HepG2 (cell line): ENCODE measurements around the gene ANO9. TPM values are rescaled to one million over a fixed set of nuclear protein-coding genes. Genes with fewer than 3 reads are reported as not detected.
A peak's percentile ranks its signal among the peaks of the same experiment; 100 is the strongest.

ENCODE experiments used
- ATAC-seq: fragments of 200-7000 bp; cut with Tn5 transposase; 3 replicates; pipeline ENCODE4 v1.9.1; 2020; ENCODE audit warnings: mild to moderate bottlenecking, moderate library complexity
- BruUV-seq: library from RNA; stranded (reverse); fragments of 400-500 nt; replicated peaks from 2 replicates; lab custom pipeline; 2021; lab: Mats Ljungman, UMichigan
- CTCF ChIA-PET: fragments of 300-600 bp; formaldehyde crosslinking; extraction: SDS; loops from one replicate; lab custom pipeline; 2021; ENCODE audit warnings: low total read pairs, inconsistent platforms, low intra/inter-chr PET ratio; lab: Yijun Ruan, JAX
- POLR2A ChIA-PET: fragments of 350-600 bp; sonication (Branson Sonifier 250); formaldehyde crosslinking; loops from one replicate; lab custom pipeline; 2020; ENCODE audit warnings: antibody characterized with exemption, inconsistent platforms; lab: Yijun Ruan, JAX
- DNase-seq: peaks from one replicate; pipeline ENCODE4 v3.0.0-alpha.2; 2015; ENCODE audit warnings: low spot score
- FAIRE-seq: peaks from 3 replicates; lab custom pipeline; 2011; peaks lifted over from hg19 to GRCh38; lab: Jason Lieb, UNC
- H2AFZ ChIP-seq: one replicate; pipeline ENCODE4 v1.6.1; 2011; ENCODE audit warnings: low read length, inconsistent platforms
- H3K27ac ChIP-seq: fragments of 300-600 bp; 3 replicates; pipeline ENCODE4 v1.8.0; 2011; ENCODE audit warnings: mixed run types, mild to moderate bottlenecking, mixed read lengths, low read length, inconsistent platforms; ENCODE audit not compliant: insufficient read depth; ENCODE audit errors: extremely low read length
- H3K27me3 ChIP-seq, 2 experiments: fragments of 200-600 bp in 1 of 2; 2 replicates in 1 of 2; 3 replicates in 1 of 2; pipeline versions ENCODE4 v1.6.0 to v1.8.0; 2011; ENCODE audit warnings: low read length in 2 of 2, mild to moderate bottlenecking in 2 of 2, moderate library complexity in 2 of 2, inconsistent platforms in 1 of 2; ENCODE audit not compliant: insufficient read depth in 2 of 2, control insufficient read depth in 1 of 2
- H3K36me3 ChIP-seq, 2 experiments: fragments of 200-600 bp in 1 of 2; replicated peaks in 1 of 2; 2 replicates in 1 of 2; 3 replicates in 1 of 2; pipeline versions ENCODE4 v1.5.1 to v1.8.0; 2011; ENCODE audit warnings: low read length in 2 of 2, inconsistent platforms in 1 of 2; ENCODE audit not compliant: insufficient read depth in 2 of 2, control insufficient read depth in 1 of 2
- H3K4me1 ChIP-seq: 2 replicates; pipeline ENCODE4 v1.5.1; 2012; ENCODE audit warnings: low read length, inconsistent platforms; ENCODE audit not compliant: insufficient read depth
- H3K4me2 ChIP-seq: 2 replicates; pipeline ENCODE4 v1.6.0; 2011; ENCODE audit warnings: low read depth, low read length, inconsistent platforms
- H3K4me3 ChIP-seq, 3 experiments: fragments of 200-600 bp in 1 of 3; sonication (generic), shearing (Covaris generic) in 1 of 3; replicated peaks in 1 of 3; 2 replicates each; pipeline ENCODE4 v1.5.1; 2011 to 2016; ENCODE audit warnings: low read length in 3 of 3, inconsistent platforms in 2 of 3, low read depth in 2 of 3, mild to moderate bottlenecking in 2 of 3, control low read depth in 1 of 3, mixed read lengths in 1 of 3; ENCODE audit not compliant: insufficient read depth in 1 of 3
- H3K79me2 ChIP-seq: one replicate; pipeline ENCODE4 v1.6.1; 2011; ENCODE audit warnings: low read length, inconsistent platforms; ENCODE audit not compliant: insufficient read depth
- H3K9ac ChIP-seq: 2 replicates; pipeline ENCODE4 v1.6.0; 2011; ENCODE audit warnings: mild to moderate bottlenecking, low read depth, low read length, inconsistent platforms; ENCODE audit not compliant: insufficient read depth
- H3K9me3 ChIP-seq: 2 replicates; pipeline ENCODE4 v1.5.1; 2012; ENCODE audit warnings: mild to moderate bottlenecking, low read length
- H4K20me1 ChIP-seq: 2 replicates; pipeline ENCODE4 v1.6.0; 2011; ENCODE audit warnings: inconsistent platforms, mild to moderate bottlenecking, low read length, moderate library complexity; ENCODE audit not compliant: insufficient read depth
- FOXO4 ChIP-seq: sonication (generic); formaldehyde crosslinking; conservative IDR thresholded peaks from 2 replicates; pipeline ENCODE4 v1.8.1; 2023; ENCODE audit warnings: missing genetic modification reagents
- GLI4 ChIP-seq: sonication (generic); formaldehyde crosslinking; IDR thresholded peaks from 2 replicates; pipeline ENCODE4 v1.5.1; 2020; ENCODE audit warnings: missing genetic modification reagents, mild to moderate bottlenecking, moderate library complexity, borderline replicate concordance
- MTF1 ChIP-seq: sonication (generic); formaldehyde crosslinking; IDR thresholded peaks from 2 replicates; pipeline ENCODE4 v1.5.0; 2020; ENCODE audit warnings: missing genetic modification reagents
- NR2C2 ChIP-seq: sonication (generic); formaldehyde crosslinking; IDR thresholded peaks from 2 replicates; pipeline ENCODE4 v1.4.0; 2020; ENCODE audit warnings: missing genetic modification reagents, mild to moderate bottlenecking, moderate library complexity, borderline replicate concordance
- PATZ1 ChIP-seq: sonication (generic); formaldehyde crosslinking; IDR thresholded peaks from 2 replicates; pipeline ENCODE4 v1.4.0; 2020; ENCODE audit warnings: missing genetic modification reagents
- POLR2AphosphoS5 ChIP-seq: IDR thresholded peaks from 2 replicates; pipeline ENCODE4 v1.6.1; 2012; ENCODE audit warnings: low read depth, low read length
- SMARCC2 ChIP-seq: fragments of 450-650 bp; IDR thresholded peaks from 2 replicates; pipeline ENCODE4 v1.6.1; 2017; ENCODE audit warnings: antibody characterized with exemption, mild to moderate bottlenecking
- ZBTB38 ChIP-seq: sonication (generic); formaldehyde crosslinking; IDR thresholded peaks from 2 replicates; pipeline ENCODE4 v1.5.1; 2020; ENCODE audit warnings: mild to moderate bottlenecking, missing genetic modification reagents
- ZNF350 ChIP-seq: sonication (generic); formaldehyde crosslinking; IDR thresholded peaks from 2 replicates; pipeline ENCODE4 v1.4.0; 2020; ENCODE audit warnings: mild to moderate bottlenecking, low read depth, missing genetic modification reagents, borderline replicate concordance
- ZNF446 ChIP-seq: sonication (generic); formaldehyde crosslinking; IDR thresholded peaks from 2 replicates; pipeline ENCODE4 v1.5.0; 2020; ENCODE audit warnings: mild to moderate bottlenecking, missing genetic modification reagents
- ZNF800 ChIP-seq: sonication (generic); formaldehyde crosslinking; IDR thresholded peaks from 2 replicates; pipeline ENCODE4 v1.4.0; 2020; ENCODE audit warnings: missing genetic modification reagents
- WGBS: methylation state at CpG from one replicate; pipeline ENCODE4 v1.1.6; 2017; ENCODE audit warnings: low lambda C conversion rate; 5-methylcytosine and 5-hydroxymethylcytosine counted together
- in situ Hi-C: cut with HindIII; loops from 2 replicates; pipeline ENCODE4 v1.10.0; 2017; ENCODE audit warnings: low pct_unique_long_range_greater_than_20kb; ENCODE audit not compliant: extremely low pct_ligation_motif_present
- intact Hi-C: fragments of 100-400 bp; cut with micrococcal nuclease; formaldehyde crosslinking; loops from one replicate; pipeline ENCODE4 v1.10.0; 2022; ENCODE audit not compliant: unreplicated experiment
- polyA plus RNA-seq, 8 experiments: library from polyadenylated mRNA; depleted of rRNA in 3 of 8; stranded (reverse) in 7 of 8; unstranded in 1 of 8; fragments of >200 nt; fragmentation: Illumina TruSeq in 4 of 8; extraction: Trizol in 4 of 8; gene quantifications; 2 replicates each; pipeline versions ENCODE4 v1.2.1 to v1.2.3, GENCODE V29; 2011 to 2016; ENCODE audit warnings: low read depth in 4 of 8, missing spikeins in 1 of 8, mixed read lengths in 1 of 8; ENCODE audit not compliant: insufficient read depth in 1 of 8
- total RNA-seq, 5 experiments: library from RNA; depleted of rRNA; stranded (reverse); fragments of >200 nt; fragmentation: Illumina TruSeq; extraction: Trizol; gene quantifications; 2 replicates each; pipeline ENCODE4 v1.2.3, GENCODE V29; 2016; ENCODE audit warnings: low read depth in 1 of 5

The ANO9 gene
- total and polyA plus RNA-seq, 2 of the 13 experiments (the other 11 are each of a cell fraction or from before 2014, with no cell fraction given), result 8.9 to 14.3 TPM

- Histone ChIP-seq H3K27me3 (no peaks in the 10 kb centered on the region; a peak in 1 of 5 replicates), H3K9me3 (no peaks in the 10 kb centered on the region), H3K9ac (peak overlapping the region; percentile 89; the same call in 1 of the 2 replicates), H3K27ac (no peak overlapping the region), H3K4me1 (peaks cover 39% of the 10 kb centered on the region), H3K4me2 (peak overlapping the region; percentile 87), H3K36me3 (peaks cover 9 to 27% of the 10 kb centered on the region in 2 experiments), H3K4me3 (peak overlapping the region in 2 of 3 experiments; percentile 78 to 89; a peak in 5 of 6 replicates), H2AFZ (no peak overlapping the region), H3K79me2 (peaks cover 46% of the 10 kb centered on the region), H4K20me1 (no peaks in the 10 kb centered on the region)
- FAIRE-seq, result no peak
- intact Hi-C loops (no loop called here), in situ Hi-C loops (no loop called here)
- CTCF ChIA-PET, result interaction anchor here (4.4 kb wide), 1 partner anchor 67 kb away, joined by 20 read pairs; no protein-coding TSS in a partner anchor
- POLR2A ChIA-PET, result interaction anchor here (1.7 kb wide), 1 partner anchor 18 kb away, joined by 5 read pairs; no protein-coding TSS in a partner anchor
- BruUV-seq, result no TSS peak
- 76% methylated on average over 6 of the region's 14 CpGs for WGBS
- no peak for DNase-seq
- no peak for ATAC-seq
- TF ChIP-seq ZNF350 (no peak), FOXO4 (CRISPR knock-in tag) (no peak), ZBTB38 (CRISPR knock-in tag) (no peak), SMARCC2 (no peak), POLR2AphosphoS5 (no peak), ZNF800 (CRISPR knock-in tag) (no peak), PATZ1 (CRISPR knock-in tag) (no peak), MTF1 (CRISPR knock-in tag) (no peak), NR2C2 (CRISPR knock-in tag) (no peak), ZNF446 (CRISPR knock-in tag) (no peak), GLI4 (no peak)
These were observed 9.9 kb upstream of the ANO9 start for GRCh38 chr11:451738-452137.
